ENCODE data around the gene MYO1D. TPM values are rescaled to one million over a fixed set of nuclear protein-coding genes. Genes with fewer than 3 reads are reported as not detected.

MYO1D gene
- total RNA-seq, 2 donors from 2014 or later, result 42.9 to 43.7 TPM

- H3K9me3 Mint-ChIP-seq, result peaks cover 10% of the 10 kb centered on the region
- H3K27me3 ChIP-seq (ENCODE audit: control insufficient read depth, insufficient read depth, low read length, poor library complexity, severe bottlenecking), result no peaks in the 10 kb centered on the region
- peaks cover 8% of the 10 kb centered on the region for H3K9me3 ChIP-seq (ENCODE audit: control insufficient read depth, low read length)
- no peaks in the 10 kb centered on the region for H3K36me3 ChIP-seq (ENCODE audit: control insufficient read depth, insufficient read depth, low read length)
- H3K27me3 Mint-ChIP-seq (ENCODE audit: insufficient read depth), result no peaks in the 10 kb centered on the region
- DNase-seq, result no peak
- H3K4me3 ChIP-seq (ENCODE audit: low read length), result no peak overlapping the region
- no peak for TF ChIP-seq CTCF (conservative IDR thresholded peaks at IDR 0.05)
- no peak overlapping the region for H3K9ac ChIP-seq (ENCODE audit: extremely low read depth, low read length, poor library complexity, severe bottlenecking)
- H3K27ac Mint-ChIP-seq, result no peak overlapping the region
- H3K36me3 Mint-ChIP-seq (ENCODE audit: low read depth), result peaks cover 21% of the 10 kb centered on the region
- H3K4me1 Mint-ChIP-seq, result peaks cover 14% of the 10 kb centered on the region
- H3K27ac ChIP-seq (ENCODE audit: low read depth, low read length), result no peak overlapping the region
- no peaks in the 10 kb centered on the region for H3K4me1 ChIP-seq (ENCODE audit: control insufficient read depth, insufficient read depth, low read length)
- H3K4me3 Mint-ChIP-seq, result no peak overlapping the region
- 81 to 90% methylated on average over 8 of the region's 8 CpGs for WGBS, 2 experiments (ENCODE audit: insufficient coverage in 1 of 2, insufficient read length in 1 of 2)
Observed at GRCh38 chr17:32536736-32537643, 339.9 kb downstream of the MYO1D start.

- Histone ChIP-seq H3K9ac (ENCODE audit: extremely low read depth, low read length, poor library complexity, severe bottlenecking) (no peak overlapping the region), H3K27me3 (ENCODE audit: control insufficient read depth, insufficient read depth, low read length, poor library complexity, severe bottlenecking) (no peaks in the 10 kb centered on the region), H3K9me3 (ENCODE audit: control insufficient read depth, low read length) (no peaks in the 10 kb centered on the region), H3K4me1 (ENCODE audit: control insufficient read depth, insufficient read depth, low read length) (no peaks in the 10 kb centered on the region), H3K4me3 (ENCODE audit: low read length) (no peak overlapping the region), H3K27ac (ENCODE audit: low read depth, low read length) (no peak overlapping the region), H3K36me3 (ENCODE audit: control insufficient read depth, insufficient read depth, low read length) (no peaks in the 10 kb centered on the region)
- TF ChIP-seq CTCF (conservative IDR thresholded peaks at IDR 0.05), result no peak
- Mint-ChIP-seq H3K4me1 (peaks cover 14% of the 10 kb centered on the region), H3K9me3 (peaks cover under 1% of the 10 kb centered on the region), H3K27ac (no peak overlapping the region), H3K4me3 (no peak overlapping the region), H3K27me3 (ENCODE audit: insufficient read depth) (no peaks in the 10 kb centered on the region), H3K36me3 (ENCODE audit: low read depth) (peaks cover 20% of the 10 kb centered on the region)
- WGBS, 2 experiments (ENCODE audit: insufficient coverage in 1 of 2, insufficient read length in 1 of 2), result 93 to 100% methylated on average over 2 to 3 of the region's 3 CpGs
- no peak for DNase-seq
Observed at GRCh38 chr17:32533296-32533695, 343.6 kb downstream of the MYO1D start.

- 86 to 93% methylated on average over 8 to 10 of the region's 10 CpGs for WGBS, 2 experiments (ENCODE audit: insufficient coverage in 1 of 2, insufficient read length in 1 of 2)
- H3K9me3 ChIP-seq (ENCODE audit: control insufficient read depth, low read length), result no peaks in the 10 kb centered on the region
- Mint-ChIP-seq H3K9me3 (no peaks in the 10 kb centered on the region), H3K4me1 (peaks cover 5% of the 10 kb centered on the region), H3K27me3 (ENCODE audit: insufficient read depth) (no peaks in the 10 kb centered on the region), H3K36me3 (ENCODE audit: low read depth) (peaks cover 25% of the 10 kb centered on the region), H3K27ac (no peak overlapping the region), H3K4me3 (no peak overlapping the region)
- H3K4me1 ChIP-seq (ENCODE audit: control insufficient read depth, insufficient read depth, low read length), result no peaks in the 10 kb centered on the region
- no peaks in the 10 kb centered on the region for H3K27me3 ChIP-seq (ENCODE audit: control insufficient read depth, insufficient read depth, low read length, poor library complexity, severe bottlenecking)
- H3K4me3 ChIP-seq (ENCODE audit: low read length), result no peak overlapping the region
- H3K36me3 ChIP-seq (ENCODE audit: control insufficient read depth, insufficient read depth, low read length), result no peaks in the 10 kb centered on the region
- no peak for DNase-seq
- no peak overlapping the region for H3K27ac ChIP-seq (ENCODE audit: low read depth, low read length)
- TF ChIP-seq CTCF (conservative IDR thresholded peaks at IDR 0.05), result no peak
- H3K9ac ChIP-seq (ENCODE audit: extremely low read depth, low read length, poor library complexity, severe bottlenecking), result no peak overlapping the region
Observed at GRCh38 chr17:32529604-32530003, 347.3 kb downstream of the MYO1D start.
